Suprapubic skin (tissue), 4 donors: ENCODE measurements around the gene HDAC1. TPM values are rescaled to one million over a fixed set of nuclear protein-coding genes. Genes with fewer than 3 reads are reported as not detected.

ENCODE experiments used
- DNase-seq, 2 donors: peaks; one replicate each; pipeline ENCODE4 v3.0.0-alpha.2; 2019; ENCODE audit warnings: low spot score in 2 of 2
- H3K27ac ChIP-seq: fragments of 200-600 bp; sonication (generic); one replicate; pipeline ENCODE4 v1.5.1; 2019
- H3K27me3 ChIP-seq: fragments of 200-600 bp; sonication (generic); one replicate; pipeline ENCODE4 v1.5.1; 2019
- H3K36me3 ChIP-seq: fragments of 200-600 bp; sonication (generic); one replicate; pipeline ENCODE4 v1.5.1; 2019
- H3K4me1 ChIP-seq: fragments of 200-600 bp; sonication (generic); one replicate; pipeline ENCODE4 v1.5.1; 2019
- H3K4me3 ChIP-seq: fragments of 200-600 bp; sonication (generic); one replicate; pipeline ENCODE4 v1.5.1; 2019; ENCODE audit warnings: mild to moderate bottlenecking
- H3K9me3 ChIP-seq: fragments of 200-600 bp; sonication (generic); one replicate; pipeline ENCODE4 v1.5.1; 2019
- EP300 ChIP-seq: sonication (generic); formaldehyde crosslinking; IDR thresholded peaks from one replicate; pipeline ENCODE4 v1.6.1; 2017; ENCODE audit warnings: antibody characterized with exemption
- POLR2A ChIP-seq, 2 donors: fragments of 450-650 bp; IDR thresholded peaks; one replicate each; pipeline ENCODE4 v1.6.1; 2017; ENCODE audit warnings: antibody characterized with exemption in 2 of 2, mild to moderate bottlenecking in 2 of 2, moderate library complexity in 2 of 2
- POLR2AphosphoS5 ChIP-seq, 3 donors: sonication (generic); formaldehyde crosslinking; IDR thresholded peaks; one replicate each; pipeline ENCODE4 v1.6.1; 2017; ENCODE audit warnings: antibody characterized with exemption in 3 of 3
- WGBS: methylation state at CpG from one replicate; pipeline ENCODE4 v1.1.5; 2018; 5-methylcytosine and 5-hydroxymethylcytosine counted together
- total RNA-seq, 4 donors: library from RNA; depleted of rRNA; stranded (reverse); fragments of >200 nt; gene quantifications; one replicate each; pipeline ENCODE4 v1.1.0, GENCODE V29; 2016
- TF ChIP-seq, protein P1 (sequence below), 2 donors: fragments of 200-600 bp in 1 of 2; fragments of 450-650 bp in 1 of 2; sonication (generic) in 1 of 2; IDR thresholded peaks; one replicate each; pipeline ENCODE4 v1.5.1; 2016 to 2019; ENCODE audit warnings: antibody characterized with exemption in 2 of 2, mild to moderate bottlenecking in 1 of 2, moderate library complexity in 1 of 2

The HDAC1 gene
- total RNA-seq, 4 donors from 2014 or later: 34.4 to 52.9 (median 40.2) TPM

DNA sequence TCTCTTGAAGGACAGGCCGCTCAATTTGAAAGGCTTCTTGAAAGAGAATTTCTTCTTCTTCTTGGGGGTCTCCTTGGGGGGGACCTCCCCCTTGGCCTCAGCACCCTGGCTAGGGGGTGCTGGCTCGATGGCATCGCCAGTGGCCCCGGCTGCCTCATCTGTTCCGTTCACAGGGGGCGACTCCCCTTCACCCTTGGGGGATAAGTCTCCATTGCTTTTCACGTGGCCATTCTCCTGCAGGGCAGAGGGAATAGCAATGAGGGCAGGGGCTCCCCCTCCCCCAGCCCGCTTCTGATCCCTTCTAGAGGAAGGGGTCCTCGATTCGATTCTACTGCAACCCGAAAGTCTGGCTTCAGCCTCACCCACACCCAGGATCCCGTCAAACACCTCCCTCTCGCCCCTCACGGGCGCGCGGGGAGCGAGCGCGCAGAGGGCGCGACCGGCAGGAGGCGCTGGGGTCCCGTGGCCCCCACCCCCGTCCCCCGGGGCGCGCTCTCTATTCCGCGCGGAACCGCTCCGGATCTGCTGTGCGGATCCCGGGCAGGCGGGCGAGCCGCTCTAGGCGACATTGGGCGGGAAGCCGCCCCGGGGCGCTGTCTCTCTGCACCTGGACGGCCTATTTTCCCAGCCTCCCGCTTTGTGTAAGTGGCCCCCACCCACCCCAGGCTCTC lies 43.1 kb downstream of the HDAC1 start:
- Histone ChIP-seq H3K27me3 (no peaks in the 10 kb centered on the region), H3K4me1 (peaks cover 76% of the 10 kb centered on the region), H3K27ac (peak overlapping the region; percentile 81), H3K9me3 (no peaks in the 10 kb centered on the region), H3K36me3 (peaks cover 29% of the 10 kb centered on the region), H3K4me3 (peak overlapping the region; percentile 86)
- DNase-seq: no peak
- WGBS: 46% methylated on average over 7 of the region's 46 CpGs
- TF ChIP-seq POLR2A (IDR thresholded peaks at IDR 0.05) (no peak), POLR2AphosphoS5 (IDR thresholded peaks at IDR 0.05) (no peak), EP300 (no peak)
- TF ChIP-seq, protein P1, sequence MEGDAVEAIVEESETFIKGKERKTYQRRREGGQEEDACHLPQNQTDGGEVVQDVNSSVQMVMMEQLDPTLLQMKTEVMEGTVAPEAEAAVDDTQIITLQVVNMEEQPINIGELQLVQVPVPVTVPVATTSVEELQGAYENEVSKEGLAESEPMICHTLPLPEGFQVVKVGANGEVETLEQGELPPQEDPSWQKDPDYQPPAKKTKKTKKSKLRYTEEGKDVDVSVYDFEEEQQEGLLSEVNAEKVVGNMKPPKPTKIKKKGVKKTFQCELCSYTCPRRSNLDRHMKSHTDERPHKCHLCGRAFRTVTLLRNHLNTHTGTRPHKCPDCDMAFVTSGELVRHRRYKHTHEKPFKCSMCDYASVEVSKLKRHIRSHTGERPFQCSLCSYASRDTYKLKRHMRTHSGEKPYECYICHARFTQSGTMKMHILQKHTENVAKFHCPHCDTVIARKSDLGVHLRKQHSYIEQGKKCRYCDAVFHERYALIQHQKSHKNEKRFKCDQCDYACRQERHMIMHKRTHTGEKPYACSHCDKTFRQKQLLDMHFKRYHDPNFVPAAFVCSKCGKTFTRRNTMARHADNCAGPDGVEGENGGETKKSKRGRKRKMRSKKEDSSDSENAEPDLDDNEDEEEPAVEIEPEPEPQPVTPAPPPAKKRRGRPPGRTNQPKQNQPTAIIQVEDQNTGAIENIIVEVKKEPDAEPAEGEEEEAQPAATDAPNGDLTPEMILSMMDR (IDR thresholded peaks at IDR 0.05): peak in 1 of 2 donors; percentile 77

DNA sequence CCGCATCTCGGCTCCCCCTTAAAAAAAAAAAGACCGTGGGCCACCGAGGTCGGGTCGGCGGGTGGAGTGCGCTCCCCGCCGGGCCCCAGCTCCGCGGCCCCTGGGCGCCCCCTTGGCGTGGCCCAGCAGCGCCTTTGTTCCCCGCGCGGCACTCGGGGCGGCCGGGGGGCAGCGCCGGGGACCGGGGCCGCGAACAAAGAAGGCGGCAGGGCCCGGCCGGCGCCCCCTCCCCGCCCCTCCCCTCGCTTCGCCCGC lies 43.6 kb downstream of the HDAC1 start:
- H3K27me3 ChIP-seq: no peaks in the 10 kb centered on the region
- 2% methylated on average over 17 of the region's 34 CpGs for WGBS
- H3K4me1 ChIP-seq: peaks cover 76% of the 10 kb centered on the region
- no peaks in the 10 kb centered on the region for H3K9me3 ChIP-seq
- peak overlapping the region; percentile 86 for H3K4me3 ChIP-seq
- DNase-seq: no peak
- H3K27ac ChIP-seq: peak overlapping the region; percentile 81
- peaks cover 24% of the 10 kb centered on the region for H3K36me3 ChIP-seq
- TF ChIP-seq POLR2AphosphoS5 (IDR thresholded peaks at IDR 0.05) (no peak), EP300 (no peak), POLR2A (IDR thresholded peaks at IDR 0.05) (no peak)
- TF ChIP-seq, protein P1 (IDR thresholded peaks at IDR 0.05): no peak

DNA sequence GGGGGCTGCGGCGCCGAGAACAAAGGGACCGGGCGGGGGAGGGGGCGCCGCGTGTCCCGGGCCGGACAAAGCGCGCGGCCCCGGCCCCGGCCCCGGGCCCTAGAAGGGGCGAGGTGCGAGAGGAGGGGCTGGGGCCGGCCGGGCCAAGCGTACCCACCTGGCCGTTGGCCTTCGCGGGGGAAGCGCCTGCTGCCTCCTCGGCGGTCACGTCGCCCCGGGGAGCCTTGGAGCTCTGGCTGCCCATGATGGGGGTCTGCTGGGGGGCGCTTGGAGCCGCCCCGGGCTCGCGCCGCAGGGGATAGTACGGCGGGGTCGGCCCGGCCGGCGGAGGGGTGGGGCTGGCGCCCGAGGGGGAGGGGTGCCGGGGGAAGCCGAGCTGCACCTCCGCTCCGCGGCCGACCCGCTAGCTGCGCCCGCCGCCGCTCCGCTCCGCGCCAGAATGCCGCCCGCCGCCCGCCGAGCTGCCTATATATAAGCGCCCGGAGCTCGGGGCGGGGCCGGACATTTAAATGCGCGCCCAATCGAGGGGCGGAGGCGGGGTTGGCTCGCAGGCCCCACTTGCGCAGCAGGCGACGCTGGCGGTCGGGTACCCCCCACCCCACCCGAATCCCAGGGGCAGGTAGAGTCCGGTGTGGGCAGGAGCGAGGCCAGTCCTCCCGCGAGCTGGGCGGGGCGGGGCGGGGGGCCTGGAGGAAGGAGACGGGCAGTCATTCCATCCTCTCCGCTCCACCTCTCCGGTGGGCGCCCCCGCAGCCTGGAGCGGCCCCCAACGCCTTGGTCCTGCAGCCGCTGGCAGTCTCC lies 44.1 kb downstream of the HDAC1 start, which contains the start of gene MARCKSL1:
MARCKSL1 (minus strand) TSS at position 444 of the 801 bp plus-strand sequence; CDS start at position 244, 200 bp downstream.
- no peaks in the 10 kb centered on the region for H3K27me3 ChIP-seq
- H3K4me3 ChIP-seq: peak within 1 kb of the TSS; percentile 86
- H3K36me3 ChIP-seq: peaks cover 19% of the 10 kb centered on the region
- peak in 1 of 3 donors; percentile 22 for TF ChIP-seq POLR2AphosphoS5 (IDR thresholded peaks at IDR 0.05)
- TF ChIP-seq, protein P1 (IDR thresholded peaks at IDR 0.05): no peak
- no peak for TF ChIP-seq EP300
- peak; percentile 32 to 79 for TF ChIP-seq POLR2A (IDR thresholded peaks at IDR 0.05)
- peak within 1 kb of the TSS; percentile 81 for H3K27ac ChIP-seq
- 3% methylated on average over 12 of the region's 95 CpGs for WGBS
- peaks cover 76% of the 10 kb centered on the region for H3K4me1 ChIP-seq
- peak; percentile 81 to 93 for DNase-seq
- no peaks in the 10 kb centered on the region for H3K9me3 ChIP-seq

DNA sequence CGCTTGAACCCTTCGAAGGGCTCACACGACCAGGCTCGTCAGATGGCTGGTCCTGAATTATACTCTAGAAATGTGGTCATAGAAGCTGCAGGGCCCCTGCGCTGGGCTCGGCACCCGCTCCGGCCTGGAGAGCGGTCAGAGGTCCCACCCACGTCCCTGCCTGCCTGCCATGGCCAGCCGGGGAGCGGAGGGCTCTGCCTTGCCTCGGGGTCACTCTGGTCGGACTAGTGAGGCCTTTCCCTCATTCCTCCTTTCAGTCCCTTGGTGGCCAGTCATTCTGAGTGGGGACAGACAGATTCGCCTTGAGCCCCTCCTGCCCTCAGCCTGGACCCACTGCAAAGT lies 44.7 kb downstream of the HDAC1 start:
- WGBS: 55% methylated on average over 13 of the region's 15 CpGs
- Histone ChIP-seq H3K4me3 (peak overlapping the region; percentile 86), H3K27me3 (no peaks in the 10 kb centered on the region), H3K4me1 (peaks cover 75% of the 10 kb centered on the region), H3K27ac (no peak overlapping the region), H3K9me3 (no peaks in the 10 kb centered on the region), H3K36me3 (peaks cover 13% of the 10 kb centered on the region)
- TF ChIP-seq POLR2A (IDR thresholded peaks at IDR 0.05) (no peak), EP300 (no peak), POLR2AphosphoS5 (IDR thresholded peaks at IDR 0.05) (no peak)
- TF ChIP-seq, protein P1 (IDR thresholded peaks at IDR 0.05): no peak
- no peak for DNase-seq

DNA sequence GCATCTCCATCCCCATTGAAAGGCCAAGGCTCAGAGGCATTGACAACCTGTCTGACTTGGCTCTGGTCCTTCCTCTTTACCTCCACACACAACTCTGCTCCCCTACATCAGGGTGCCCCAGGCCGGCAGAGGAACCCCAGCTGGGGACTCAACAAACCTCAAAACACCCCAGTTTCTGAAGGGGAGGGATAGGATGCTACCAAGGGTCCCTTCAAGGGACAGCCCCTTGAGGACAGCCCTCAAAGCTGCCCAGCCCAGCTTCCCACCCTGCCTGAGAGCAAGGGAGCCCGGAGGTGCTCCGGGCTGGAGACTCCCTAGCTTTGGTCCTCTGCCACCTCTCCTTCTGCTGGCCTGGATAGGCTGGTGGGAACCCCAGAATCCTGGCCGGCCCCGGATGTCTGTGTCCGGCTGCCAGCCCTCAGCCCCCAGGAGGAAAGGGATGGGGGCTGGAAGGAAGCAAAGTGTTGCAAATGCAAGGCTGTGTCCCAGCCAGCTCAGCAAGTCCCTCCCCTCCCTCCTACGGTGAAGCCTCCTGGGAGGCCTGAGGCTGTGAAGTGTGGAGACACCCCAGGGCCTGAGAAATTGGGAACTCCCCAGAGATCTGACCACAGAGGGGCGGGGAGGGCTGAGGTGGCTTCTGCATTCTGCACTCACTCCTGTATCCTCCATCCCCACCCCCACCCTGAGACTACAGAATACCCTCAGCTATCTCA lies 45.2 kb downstream of the HDAC1 start:
- Histone ChIP-seq H3K9me3 (no peaks in the 10 kb centered on the region), H3K4me1 (peaks cover 75% of the 10 kb centered on the region), H3K36me3 (peaks cover 9% of the 10 kb centered on the region), H3K27me3 (no peaks in the 10 kb centered on the region), H3K4me3 (no peak overlapping the region), H3K27ac (no peak overlapping the region)
- WGBS: 39% methylated on average over 3 of the region's 8 CpGs
- TF ChIP-seq, protein P1 (IDR thresholded peaks at IDR 0.05): no peak
- no peak for TF ChIP-seq POLR2AphosphoS5 (IDR thresholded peaks at IDR 0.05)
- no peak for TF ChIP-seq POLR2A (IDR thresholded peaks at IDR 0.05)
- TF ChIP-seq EP300: no peak
- no peak for DNase-seq
